ENCODE data around the gene BMPR1B. TPM values are rescaled to one million over a fixed set of nuclear protein-coding genes. Genes with fewer than 3 reads are reported as not detected.

Gene BMPR1B
- total and polyA plus RNA-seq, 9 of the 15 experiments (the other 6 are each of a cell fraction or from before 2014, with no cell fraction given), result 0.01 TPM; not detected in 8

DNA sequence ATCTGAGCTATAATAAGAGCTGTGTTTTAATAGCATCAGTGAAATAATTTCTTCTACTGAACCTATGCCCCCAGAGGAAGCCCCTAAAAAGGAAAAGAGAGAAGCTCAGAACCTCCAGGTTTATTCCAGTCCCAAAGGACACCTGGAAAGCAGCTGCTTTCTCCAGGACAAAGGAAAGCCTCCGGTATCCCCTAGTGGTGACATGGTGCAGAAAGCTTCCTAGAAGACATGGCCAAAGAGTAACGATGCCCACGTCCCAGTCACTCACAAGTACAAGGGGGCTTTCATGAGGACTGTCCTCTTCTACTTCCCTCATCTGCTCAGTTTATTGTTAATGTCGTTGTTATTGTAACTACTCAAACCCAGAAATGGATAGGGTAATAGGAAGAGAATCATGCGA, 447.1 kb downstream of the BMPR1B start (continued):
- TF ChIP-seq, protein P1, sequence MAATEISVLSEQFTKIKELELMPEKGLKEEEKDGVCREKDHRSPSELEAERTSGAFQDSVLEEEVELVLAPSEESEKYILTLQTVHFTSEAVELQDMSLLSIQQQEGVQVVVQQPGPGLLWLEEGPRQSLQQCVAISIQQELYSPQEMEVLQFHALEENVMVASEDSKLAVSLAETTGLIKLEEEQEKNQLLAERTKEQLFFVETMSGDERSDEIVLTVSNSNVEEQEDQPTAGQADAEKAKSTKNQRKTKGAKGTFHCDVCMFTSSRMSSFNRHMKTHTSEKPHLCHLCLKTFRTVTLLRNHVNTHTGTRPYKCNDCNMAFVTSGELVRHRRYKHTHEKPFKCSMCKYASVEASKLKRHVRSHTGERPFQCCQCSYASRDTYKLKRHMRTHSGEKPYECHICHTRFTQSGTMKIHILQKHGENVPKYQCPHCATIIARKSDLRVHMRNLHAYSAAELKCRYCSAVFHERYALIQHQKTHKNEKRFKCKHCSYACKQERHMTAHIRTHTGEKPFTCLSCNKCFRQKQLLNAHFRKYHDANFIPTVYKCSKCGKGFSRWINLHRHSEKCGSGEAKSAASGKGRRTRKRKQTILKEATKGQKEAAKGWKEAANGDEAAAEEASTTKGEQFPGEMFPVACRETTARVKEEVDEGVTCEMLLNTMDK (IDR thresholded peaks at IDR 0.05; ENCODE audit: borderline replicate concordance, insufficient read depth, low read depth, low read length, poor library complexity, severe bottlenecking), result peak; percentile 16
- TF ChIP-seq EGR1 (conservative IDR thresholded peaks at IDR 0.05), result no peak
- no peak for TF ChIP-seq ZC3H8 (IDR thresholded peaks at IDR 0.05)
- TF ChIP-seq MTA3 (IDR thresholded peaks at IDR 0.05; ENCODE audit: borderline replicate concordance), result no peak
- TF ChIP-seq, protein P2, sequence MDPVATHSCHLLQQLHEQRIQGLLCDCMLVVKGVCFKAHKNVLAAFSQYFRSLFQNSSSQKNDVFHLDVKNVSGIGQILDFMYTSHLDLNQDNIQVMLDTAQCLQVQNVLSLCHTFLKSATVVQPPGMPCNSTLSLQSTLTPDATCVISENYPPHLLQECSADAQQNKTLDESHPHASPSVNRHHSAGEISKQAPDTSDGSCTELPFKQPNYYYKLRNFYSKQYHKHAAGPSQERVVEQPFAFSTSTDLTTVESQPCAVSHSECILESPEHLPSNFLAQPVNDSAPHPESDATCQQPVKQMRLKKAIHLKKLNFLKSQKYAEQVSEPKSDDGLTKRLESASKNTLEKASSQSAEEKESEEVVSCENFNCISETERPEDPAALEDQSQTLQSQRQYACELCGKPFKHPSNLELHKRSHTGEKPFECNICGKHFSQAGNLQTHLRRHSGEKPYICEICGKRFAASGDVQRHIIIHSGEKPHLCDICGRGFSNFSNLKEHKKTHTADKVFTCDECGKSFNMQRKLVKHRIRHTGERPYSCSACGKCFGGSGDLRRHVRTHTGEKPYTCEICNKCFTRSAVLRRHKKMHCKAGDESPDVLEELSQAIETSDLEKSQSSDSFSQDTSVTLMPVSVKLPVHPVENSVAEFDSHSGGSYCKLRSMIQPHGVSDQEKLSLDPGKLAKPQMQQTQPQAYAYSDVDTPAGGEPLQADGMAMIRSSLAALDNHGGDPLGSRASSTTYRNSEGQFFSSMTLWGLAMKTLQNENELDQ (CRISPR knock-in tag; IDR thresholded peaks at IDR 0.05; ENCODE audit: borderline replicate concordance), result no peak
